ENCODE measurements around the gene WBP11. TPM values are rescaled to one million over a fixed set of nuclear protein-coding genes. Genes with fewer than 3 reads are reported as not detected.
"Not testable (repeated sequence)": the region's sequence is repeated elsewhere in the genome, so short reads cannot be mapped to it uniquely, and the experiment has no call there.

Gene WBP11
- total RNA-seq, 2 experiments from 2014 or later, result 131 to 134 TPM

GRCh38 chr12:14770496-14771461, 32.5 kb downstream of the WBP11 start:
- peak overlapping the region; percentile 100 for H3K27ac Mint-ChIP-seq
- DNase-seq, result peak; percentile 97
- H3K36me3 Mint-ChIP-seq, result peaks cover 44% of the 10 kb centered on the region
- H3K9me3 Mint-ChIP-seq, result peaks cover 15% of the 10 kb centered on the region
- intact Hi-C loops (cut with micrococcal nuclease), result loop anchor here (1.0 to 5.0 kb wide), 9 partner anchors 33 to 1112 kb away; partner anchors contain the start of genes ARHGDIB, ATF7IP, C12orf60 and STRAP
- ChIA-PET CTCF (interaction anchor here (0.7 to 3.1 kb wide), 16 partner anchors 11 to 533 kb away, joined by 3 to 33 read pairs (median 5); partner anchors contain the start of genes ARHGDIB, C12orf60 and WBP11), POLR2A (interaction anchor here (0.6 to 8.1 kb wide), 14 partner anchors 13 to 551 kb away, joined by 3 to 95 read pairs (median 4); partner anchors contain the start of genes ARHGDIB, ATF7IP, C12orf60 and WBP11)
- H3K4me3 Mint-ChIP-seq, result peak overlapping the region; percentile 98
- H3K27me3 Mint-ChIP-seq, result no peaks in the 10 kb centered on the region
- peaks cover 43% of the 10 kb centered on the region for H3K4me1 Mint-ChIP-seq (ENCODE audit: low read depth)

- DNase-seq, result peak; percentile 94
- ChIA-PET CTCF (interaction anchor here (0.7 to 3.1 kb wide), 16 partner anchors 12 to 532 kb away, joined by 3 to 33 read pairs (median 5); partner anchors contain the start of genes ARHGDIB, C12orf60 and WBP11), POLR2A (interaction anchor here (0.6 to 8.1 kb wide), 15 partner anchors 13 to 550 kb away, joined by 3 to 95 read pairs (median 4); partner anchors contain the start of genes ARHGDIB, ATF7IP, C12orf60 and WBP11)
- H3K27ac Mint-ChIP-seq, result peak overlapping the region; percentile 100
- H3K36me3 Mint-ChIP-seq, result peaks cover 52% of the 10 kb centered on the region
- intact Hi-C loops (cut with micrococcal nuclease), result loop anchor here (1.0 to 5.0 kb wide), 5 partner anchors 191 to 1113 kb away; partner anchors contain the start of genes ARHGDIB and STRAP
- H3K9me3 Mint-ChIP-seq, result peaks cover 21% of the 10 kb centered on the region
- no peaks in the 10 kb centered on the region for H3K27me3 Mint-ChIP-seq
- H3K4me3 Mint-ChIP-seq, result peak overlapping the region; percentile 98
- H3K4me1 Mint-ChIP-seq (ENCODE audit: low read depth), result peaks cover 39% of the 10 kb centered on the region
Measured at GRCh38 chr12:14769969-14770495, 33.2 kb downstream of the WBP11 start.

- Mint-ChIP-seq H3K36me3 (peaks cover 53% of the 10 kb centered on the region), H3K4me1 (ENCODE audit: low read depth) (peaks cover 39% of the 10 kb centered on the region), H3K27me3 (no peaks in the 10 kb centered on the region), H3K9me3 (peaks cover 21% of the 10 kb centered on the region), H3K27ac (peak overlapping the region; percentile 100), H3K4me3 (peak overlapping the region; percentile 98)
- ChIA-PET CTCF (interaction anchor here (0.6 to 3.1 kb wide), 19 partner anchors 12 to 532 kb away, joined by 3 to 33 read pairs (median 4); partner anchors contain the start of genes ARHGDIB, C12orf60 and WBP11), POLR2A (interaction anchor here (0.6 to 8.1 kb wide), 11 partner anchors 14 to 404 kb away, joined by 3 to 95 read pairs (median 4); partner anchors contain the start of genes ARHGDIB, ATF7IP, C12orf60 and WBP11)
- no peak for DNase-seq
- intact Hi-C loops (cut with micrococcal nuclease), result no loop called here
Measured at GRCh38 chr12:14769466-14769968, 33.8 kb downstream of the WBP11 start.

- ChIA-PET CTCF (interaction anchor here (0.6 to 3.1 kb wide), 14 partner anchors 13 to 531 kb away, joined by 3 to 33 read pairs (median 5); partner anchors contain the start of genes ARHGDIB, C12orf60 and WBP11), POLR2A (interaction anchor here (0.9 to 8.1 kb wide), 5 partner anchors 34 to 404 kb away, joined by 4 to 95 read pairs (median 5); partner anchors contain the start of genes ATF7IP, C12orf60 and WBP11)
- peaks cover 51% of the 10 kb centered on the region for H3K36me3 Mint-ChIP-seq
- H3K9me3 Mint-ChIP-seq, result peaks cover 21% of the 10 kb centered on the region
- H3K4me3 Mint-ChIP-seq, result peak overlapping the region; percentile 98
- intact Hi-C loops (cut with micrococcal nuclease), result no loop called here
- peak overlapping the region; percentile 100 for H3K27ac Mint-ChIP-seq
- H3K4me1 Mint-ChIP-seq (ENCODE audit: low read depth), result peaks cover 40% of the 10 kb centered on the region
- peak; percentile 82 for DNase-seq
- no peaks in the 10 kb centered on the region for H3K27me3 Mint-ChIP-seq
Measured at GRCh38 chr12:14768823-14769405, 34.4 kb downstream of the WBP11 start.

GRCh38 chr12:14767617-14768016, 35.7 kb downstream of the WBP11 start:
- Mint-ChIP-seq H3K27ac (peak overlapping the region; percentile 38), H3K4me3 (peak overlapping the region; percentile 5), H3K27me3 (no peaks in the 10 kb centered on the region), H3K36me3 (peaks cover 55% of the 10 kb centered on the region), H3K9me3 (peaks cover 22% of the 10 kb centered on the region), H3K4me1 (ENCODE audit: low read depth) (peaks cover 40% of the 10 kb centered on the region)
- DNase-seq, result no peak
- intact Hi-C loops (cut with micrococcal nuclease), result no loop called here
- ChIA-PET POLR2A (no interaction called here), CTCF (interaction anchor here (1.0 kb wide), 1 partner anchor 45 kb away, joined by 4 read pairs; no protein-coding TSS in a partner anchor)

- no peak for DNase-seq
- CTCF ChIA-PET, result no interaction called here
- Mint-ChIP-seq H3K4me3 (no peak overlapping the region), H3K4me1 (ENCODE audit: low read depth) (peaks cover 38% of the 10 kb centered on the region), H3K36me3 (peaks cover 64% of the 10 kb centered on the region), H3K9me3 (peaks cover 26% of the 10 kb centered on the region), H3K27ac (peak overlapping the region; percentile 45), H3K27me3 (no peaks in the 10 kb centered on the region)
- POLR2A ChIA-PET, result no interaction called here
- intact Hi-C loops (cut with micrococcal nuclease), result no loop called here
Measured at GRCh38 chr12:14766649-14767215, 36.5 kb downstream of the WBP11 start.

- H3K27ac Mint-ChIP-seq, H3K4me3 Mint-ChIP-seq: not testable (repeated sequence)
Measured at GRCh38 chr12:14766020-14766419, 37.3 kb downstream of the WBP11 start.

GRCh38 chr12:14765398-14765797, 37.9 kb downstream of the WBP11 start:
- peaks cover 33% of the 10 kb centered on the region for H3K4me1 Mint-ChIP-seq (ENCODE audit: low read depth)
- H3K36me3 Mint-ChIP-seq, result peaks cover 68% of the 10 kb centered on the region
- ChIA-PET POLR2A (no interaction called here), CTCF (interaction anchor here (0.7 kb wide), 1 partner anchor 49 kb away, joined by 3 read pairs; no protein-coding TSS in a partner anchor)
- no peak overlapping the region for H3K4me3 Mint-ChIP-seq
- H3K27ac Mint-ChIP-seq, result no peak overlapping the region
- DNase-seq, result no peak
- no peaks in the 10 kb centered on the region for H3K27me3 Mint-ChIP-seq
- intact Hi-C loops (cut with micrococcal nuclease), result no loop called here
- peaks cover 37% of the 10 kb centered on the region for H3K9me3 Mint-ChIP-seq

More at GRCh38 chr12:14766020-14766419, 37.3 kb downstream of the WBP11 start:
- intact Hi-C loops (cut with micrococcal nuclease); H3K27me3 Mint-ChIP-seq; CTCF ChIA-PET; POLR2A ChIA-PET; DNase-seq: not testable (repeated sequence)
- Mint-ChIP-seq H3K9me3 (peaks cover 32% of the 10 kb centered on the region), H3K4me1 (ENCODE audit: low read depth) (peaks cover 34% of the 10 kb centered on the region), H3K36me3 (peaks cover 70% of the 10 kb centered on the region)

- CTCF ChIA-PET, result not testable (repeated sequence)
Measured at GRCh38 chr12:14759711-14760280, 43.5 kb downstream of the WBP11 start.

GRCh38 chr12:14756334-14757143, 46.7 kb downstream of the WBP11 start:
- DNase-seq, result no peak
- Mint-ChIP-seq H3K27ac (no peak overlapping the region), H3K27me3 (no peaks in the 10 kb centered on the region), H3K4me1 (ENCODE audit: low read depth) (peaks cover 10% of the 10 kb centered on the region), H3K36me3 (peaks cover 17% of the 10 kb centered on the region), H3K9me3 (peaks cover 20% of the 10 kb centered on the region), H3K4me3 (no peak overlapping the region)
- CTCF ChIA-PET, result interaction anchor here (0.8 to 1.3 kb wide), 2 partner anchors 22 to 47 kb away, joined by 3 read pairs; partner anchors contain the start of genes C12orf60 and WBP11
- intact Hi-C loops (cut with micrococcal nuclease), result no loop called here
- POLR2A ChIA-PET, result interaction anchor here (0.5 kb wide), 1 partner anchor 377 kb away, joined by 6 read pairs; no protein-coding TSS in a partner anchor

More at GRCh38 chr12:14759711-14760280, 43.5 kb downstream of the WBP11 start:
- intact Hi-C loops (cut with micrococcal nuclease); POLR2A ChIA-PET; H3K27me3 Mint-ChIP-seq; DNase-seq; H3K27ac Mint-ChIP-seq; H3K4me3 Mint-ChIP-seq: not testable (repeated sequence)
- H3K4me1 Mint-ChIP-seq (ENCODE audit: low read depth), result peaks cover 13% of the 10 kb centered on the region
- peaks cover 27% of the 10 kb centered on the region for H3K9me3 Mint-ChIP-seq
- peaks cover 33% of the 10 kb centered on the region for H3K36me3 Mint-ChIP-seq

Measured in activated CD4-positive, alpha-beta memory T cell treated with anti-CD3 and anti-CD28 coated beads for 36 hours (primary cell).